GM12801 (cell line): ENCODE data around the gene ADGRE3.

Source experiments
- TF ChIP-seq, protein P1 (sequence below): IDR thresholded peaks from one replicate; pipeline ENCODE4 v1.5.1; 2011; ENCODE audit warnings: control low read depth; ENCODE audit not compliant: insufficient read length; ENCODE audit errors: extremely low read depth

The ADGRE3 gene

GRCh38 chr19:14612657-14613056, 62.0 kb downstream of the ADGRE3 start:
- TF ChIP-seq, protein P1, sequence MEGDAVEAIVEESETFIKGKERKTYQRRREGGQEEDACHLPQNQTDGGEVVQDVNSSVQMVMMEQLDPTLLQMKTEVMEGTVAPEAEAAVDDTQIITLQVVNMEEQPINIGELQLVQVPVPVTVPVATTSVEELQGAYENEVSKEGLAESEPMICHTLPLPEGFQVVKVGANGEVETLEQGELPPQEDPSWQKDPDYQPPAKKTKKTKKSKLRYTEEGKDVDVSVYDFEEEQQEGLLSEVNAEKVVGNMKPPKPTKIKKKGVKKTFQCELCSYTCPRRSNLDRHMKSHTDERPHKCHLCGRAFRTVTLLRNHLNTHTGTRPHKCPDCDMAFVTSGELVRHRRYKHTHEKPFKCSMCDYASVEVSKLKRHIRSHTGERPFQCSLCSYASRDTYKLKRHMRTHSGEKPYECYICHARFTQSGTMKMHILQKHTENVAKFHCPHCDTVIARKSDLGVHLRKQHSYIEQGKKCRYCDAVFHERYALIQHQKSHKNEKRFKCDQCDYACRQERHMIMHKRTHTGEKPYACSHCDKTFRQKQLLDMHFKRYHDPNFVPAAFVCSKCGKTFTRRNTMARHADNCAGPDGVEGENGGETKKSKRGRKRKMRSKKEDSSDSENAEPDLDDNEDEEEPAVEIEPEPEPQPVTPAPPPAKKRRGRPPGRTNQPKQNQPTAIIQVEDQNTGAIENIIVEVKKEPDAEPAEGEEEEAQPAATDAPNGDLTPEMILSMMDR, result no peak

GRCh38 chr19:14611051-14611450, 63.6 kb downstream of the ADGRE3 start:
- TF ChIP-seq, protein P1, result no peak

DNA sequence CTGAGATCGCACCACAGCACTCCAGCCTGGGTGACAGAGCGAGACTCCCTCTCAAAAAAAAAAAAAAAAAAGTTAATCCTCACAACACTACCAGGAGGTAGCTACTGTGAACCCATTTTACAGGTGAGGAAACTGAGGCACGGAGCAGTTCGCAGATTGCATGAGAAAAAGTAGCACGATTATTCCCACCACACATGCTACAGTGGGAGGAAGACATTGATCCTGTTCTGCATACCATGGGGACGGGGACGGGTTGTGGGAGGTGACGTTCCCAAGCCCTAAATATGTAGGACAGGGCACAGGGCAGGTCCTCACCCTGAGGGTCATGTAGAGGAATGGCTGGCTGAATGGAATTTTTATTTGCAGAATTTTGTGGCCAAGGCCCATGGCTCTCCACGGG, 68.0 kb downstream of the ADGRE3 start:
- TF ChIP-seq, protein P1, result no peak

DNA sequence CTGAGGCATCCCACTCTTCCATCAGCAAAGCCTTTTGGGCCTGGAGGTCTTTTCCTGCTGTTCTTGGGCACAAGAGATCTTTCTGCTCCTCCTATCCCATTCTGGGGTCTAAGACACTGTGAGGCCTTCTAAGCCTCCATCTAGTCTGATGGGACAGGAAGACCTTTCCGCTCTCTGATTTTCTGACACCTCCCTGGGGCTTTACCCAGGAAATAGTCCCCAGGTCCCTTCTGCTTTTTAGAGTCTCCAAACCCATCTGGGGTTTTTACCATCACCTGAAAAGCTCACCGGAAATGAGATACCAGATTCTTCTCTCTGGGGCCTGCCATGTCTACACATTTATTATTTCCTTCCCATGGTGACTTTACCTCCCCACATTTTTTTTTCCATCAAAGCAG, 70.7 kb downstream of the ADGRE3 start:
- TF ChIP-seq, protein P1, result no peak

- TF ChIP-seq, protein P1, result no peak
Observed at GRCh38 chr19:14599548-14600147, 75.0 kb downstream of the ADGRE3 start.

DNA sequence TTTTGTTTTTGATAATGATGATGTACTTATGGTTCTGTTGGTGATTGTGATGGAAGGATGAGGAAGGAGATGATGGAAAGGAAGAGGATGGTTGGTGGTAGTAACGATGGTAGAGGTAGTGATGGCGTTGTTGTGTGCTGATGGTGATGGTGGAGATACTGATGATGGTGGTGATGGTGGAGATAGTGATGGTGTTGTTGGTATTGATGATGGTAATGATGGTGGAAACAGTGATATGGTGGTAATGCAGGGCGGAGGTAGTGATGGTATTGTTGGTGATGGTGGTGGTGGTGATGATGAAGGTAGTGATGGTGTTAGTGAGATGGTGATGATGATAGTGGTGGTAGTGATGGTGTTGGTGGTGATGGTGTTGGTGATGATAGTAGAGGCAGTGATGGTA, 79.1 kb downstream of the ADGRE3 start:
- TF ChIP-seq, protein P1, result no peak

DNA sequence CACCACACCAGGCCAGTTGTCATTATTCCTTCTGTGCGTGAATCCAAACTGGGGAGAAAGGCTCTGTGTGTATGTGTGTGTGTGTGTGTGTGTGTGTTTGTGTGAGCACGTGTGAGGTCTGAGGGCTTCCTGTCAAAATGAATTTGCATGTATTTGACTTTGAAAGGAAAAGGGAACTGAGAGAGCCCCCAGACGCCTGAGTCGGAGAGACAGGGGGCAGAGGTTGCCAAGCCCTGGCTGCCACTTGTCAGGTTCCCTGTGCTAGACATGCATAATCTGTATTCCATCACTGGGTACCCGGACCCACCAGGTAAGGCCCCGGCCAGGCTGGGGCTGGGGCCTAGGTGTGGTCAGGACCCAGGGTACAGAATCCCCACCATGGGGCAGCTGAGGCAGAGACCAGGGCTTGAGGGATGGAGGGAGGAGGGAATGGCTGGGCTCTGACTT, 91.7 kb downstream of the ADGRE3 start, which contains the start of gene CLEC17A:
Gene CLEC17A, plus strand, starts transcription at position 191 of the 447 bp plus-strand sequence. Its CDS starts 77 bp downstream, at position 268.
- TF ChIP-seq, protein P1, result no peak
